Neuron (in vitro differentiated cells): ENCODE data around the gene HECTD1.

Experiments
- H2AFZ ChIP-seq: one replicate; pipeline ENCODE4 v1.6.1; 2013; ENCODE audit warnings: low read depth, mild to moderate bottlenecking, inconsistent platforms, low read length, moderate library complexity
- H3K27me3 ChIP-seq: one replicate; pipeline ENCODE4 v1.6.1; 2013; ENCODE audit warnings: low read length; ENCODE audit not compliant: insufficient read depth
- H3K36me3 ChIP-seq: one replicate; pipeline ENCODE4 v1.6.1; 2013; ENCODE audit warnings: low read length; ENCODE audit not compliant: insufficient read depth
- H3K4me1 ChIP-seq: one replicate; pipeline ENCODE4 v1.6.1; 2013; ENCODE audit warnings: low read length; ENCODE audit not compliant: insufficient read depth
- H3K4me3 ChIP-seq: 2 replicates; pipeline ENCODE4 v1.5.1; 2013; ENCODE audit warnings: mild to moderate bottlenecking, low read length, moderate library complexity
- H3K9me3 ChIP-seq: one replicate; pipeline ENCODE4 v1.6.1; 2013; ENCODE audit warnings: low read length

HECTD1 gene

GRCh38 chr14:31180299-31181051, 27.1 kb downstream of the HECTD1 start:
- no peak overlapping the region for H2AFZ ChIP-seq
- H3K9me3 ChIP-seq = no peaks in the 10 kb centered on the region
- no peak overlapping the region for H3K4me3 ChIP-seq
- H3K36me3 ChIP-seq = peaks cover 27% of the 10 kb centered on the region
- no peaks in the 10 kb centered on the region for H3K27me3 ChIP-seq
- H3K4me1 ChIP-seq = no peaks in the 10 kb centered on the region

- H3K36me3 ChIP-seq = peaks cover 73% of the 10 kb centered on the region
- H3K9me3 ChIP-seq = no peaks in the 10 kb centered on the region
- H3K27me3 ChIP-seq = no peaks in the 10 kb centered on the region
Observed at GRCh38 chr14:31174433-31174832, 33.2 kb downstream of the HECTD1 start.

GRCh38 chr14:31173120-31173837, 34.3 kb downstream of the HECTD1 start:
- no peak overlapping the region for H2AFZ ChIP-seq
- H3K4me1 ChIP-seq = no peaks in the 10 kb centered on the region
- H3K9me3 ChIP-seq = no peaks in the 10 kb centered on the region
- no peaks in the 10 kb centered on the region for H3K27me3 ChIP-seq
- H3K36me3 ChIP-seq = peaks cover 77% of the 10 kb centered on the region
- no peak overlapping the region for H3K4me3 ChIP-seq

More at GRCh38 chr14:31174433-31174832, 33.2 kb downstream of the HECTD1 start:
- no peaks in the 10 kb centered on the region for H3K4me1 ChIP-seq
- no peak overlapping the region for H3K4me3 ChIP-seq
- no peak overlapping the region for H2AFZ ChIP-seq

DNA sequence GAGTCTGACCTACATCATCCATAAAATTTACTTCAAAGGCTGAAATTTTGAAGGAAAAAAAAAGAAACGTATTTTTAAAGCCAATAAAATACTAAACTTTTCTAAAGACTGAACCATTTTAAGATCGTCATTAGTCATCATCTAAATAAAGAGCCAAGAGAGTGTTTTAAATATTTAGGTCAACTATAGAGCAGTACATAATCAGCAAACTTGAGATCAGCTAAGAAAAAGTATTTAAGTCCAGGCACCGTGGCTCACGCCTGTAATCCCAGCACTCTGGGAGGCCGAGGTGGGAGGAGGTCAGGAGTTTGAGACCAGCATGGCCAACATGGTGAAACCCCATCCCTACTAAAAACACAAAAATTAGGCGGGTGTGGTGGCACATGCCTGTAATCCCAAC, 35.5 kb downstream of the HECTD1 start:
- no peak overlapping the region for H3K4me3 ChIP-seq
- no peaks in the 10 kb centered on the region for H3K9me3 ChIP-seq
- no peak overlapping the region for H2AFZ ChIP-seq
- H3K36me3 ChIP-seq = peaks cover 77% of the 10 kb centered on the region
- no peaks in the 10 kb centered on the region for H3K4me1 ChIP-seq
- H3K27me3 ChIP-seq = no peaks in the 10 kb centered on the region

- Histone ChIP-seq H3K27me3 (no peaks in the 10 kb centered on the region), H2AFZ (no peak overlapping the region), H3K36me3 (peaks cover 81% of the 10 kb centered on the region)
Observed at GRCh38 chr14:31170411-31170810, 37.2 kb downstream of the HECTD1 start.

GRCh38 chr14:31169877-31170276, 37.7 kb downstream of the HECTD1 start:
- H3K36me3 ChIP-seq = peaks cover 82% of the 10 kb centered on the region
- no peak overlapping the region for H3K4me3 ChIP-seq

More at GRCh38 chr14:31170411-31170810, 37.2 kb downstream of the HECTD1 start:
- Histone ChIP-seq H3K4me1 (no peaks in the 10 kb centered on the region), H3K4me3 (no peak overlapping the region), H3K9me3 (no peaks in the 10 kb centered on the region)

DNA sequence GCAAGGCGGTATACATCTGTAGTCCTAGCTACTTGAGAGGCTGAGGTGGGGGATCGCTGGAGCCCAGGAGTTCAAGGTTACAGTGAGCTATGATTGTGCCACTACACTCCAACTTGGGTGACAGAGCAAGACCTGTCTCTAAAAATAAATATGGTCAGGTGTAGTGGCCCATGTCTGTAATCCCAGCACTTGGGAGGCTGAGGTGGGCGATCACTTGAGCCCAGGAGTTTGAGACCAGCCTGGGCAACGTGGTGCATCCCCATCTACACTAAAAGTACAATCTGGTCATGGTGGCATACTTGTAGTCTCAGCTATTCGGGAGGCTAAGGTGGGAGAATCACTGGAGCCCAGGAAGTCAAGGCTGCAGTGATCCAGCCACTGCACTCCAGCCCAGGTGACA, 40.6 kb downstream of the HECTD1 start:
- no peaks in the 10 kb centered on the region for H3K4me1 ChIP-seq
- no peak overlapping the region for H3K4me3 ChIP-seq
- H3K9me3 ChIP-seq = no peaks in the 10 kb centered on the region
- H3K36me3 ChIP-seq = peaks cover 82% of the 10 kb centered on the region
- no peak overlapping the region for H2AFZ ChIP-seq
- H3K27me3 ChIP-seq = no peaks in the 10 kb centered on the region

More at GRCh38 chr14:31169877-31170276, 37.7 kb downstream of the HECTD1 start:
- Histone ChIP-seq H3K9me3 (no peaks in the 10 kb centered on the region), H3K27me3 (no peaks in the 10 kb centered on the region), H3K4me1 (no peaks in the 10 kb centered on the region), H2AFZ (no peak overlapping the region)

DNA sequence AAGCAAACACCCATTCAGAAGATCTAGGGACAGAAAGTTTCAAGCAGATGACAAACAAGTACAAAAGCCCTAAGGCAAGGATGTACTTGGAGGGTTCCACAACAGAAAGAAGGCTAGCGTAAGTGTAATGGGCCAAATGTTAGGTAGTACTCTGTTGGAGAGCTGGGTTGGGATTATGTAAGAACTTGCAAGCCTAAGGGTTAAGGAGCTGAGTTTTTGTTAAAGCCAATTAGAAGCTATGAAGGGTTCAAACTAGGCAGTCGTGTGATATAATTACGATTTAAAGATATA, 41.4 kb downstream of the HECTD1 start:
- H3K4me1 ChIP-seq = no peaks in the 10 kb centered on the region
- no peaks in the 10 kb centered on the region for H3K9me3 ChIP-seq
- H3K27me3 ChIP-seq = no peaks in the 10 kb centered on the region
- peaks cover 82% of the 10 kb centered on the region for H3K36me3 ChIP-seq
- no peak overlapping the region for H3K4me3 ChIP-seq
- no peak overlapping the region for H2AFZ ChIP-seq

DNA sequence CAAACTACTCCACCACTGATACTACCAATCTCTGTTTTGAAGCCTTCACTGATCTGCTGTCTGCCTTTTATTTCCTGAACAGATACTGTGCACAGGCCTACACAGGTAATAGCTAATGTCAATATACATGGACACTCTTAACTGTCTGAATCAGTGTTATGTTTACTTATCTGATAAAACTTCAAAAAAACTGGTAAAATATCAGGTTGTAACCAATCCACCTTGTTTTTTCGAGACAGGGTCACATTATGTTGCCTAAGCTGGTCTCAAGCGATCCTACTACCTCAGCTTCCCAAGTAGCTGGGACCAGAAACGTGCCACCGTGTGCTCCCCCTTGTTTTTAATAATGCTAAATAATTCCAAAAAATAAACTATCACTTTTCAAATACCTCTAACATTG, 43.5 kb downstream of the HECTD1 start:
- Histone ChIP-seq H3K4me1 (no peaks in the 10 kb centered on the region), H3K36me3 (peaks cover 74% of the 10 kb centered on the region), H2AFZ (no peak overlapping the region), H3K9me3 (no peaks in the 10 kb centered on the region), H3K27me3 (no peaks in the 10 kb centered on the region), H3K4me3 (no peak overlapping the region)

GRCh38 chr14:31162910-31163649, 44.5 kb downstream of the HECTD1 start:
- H3K4me1 ChIP-seq = no peaks in the 10 kb centered on the region

DNA sequence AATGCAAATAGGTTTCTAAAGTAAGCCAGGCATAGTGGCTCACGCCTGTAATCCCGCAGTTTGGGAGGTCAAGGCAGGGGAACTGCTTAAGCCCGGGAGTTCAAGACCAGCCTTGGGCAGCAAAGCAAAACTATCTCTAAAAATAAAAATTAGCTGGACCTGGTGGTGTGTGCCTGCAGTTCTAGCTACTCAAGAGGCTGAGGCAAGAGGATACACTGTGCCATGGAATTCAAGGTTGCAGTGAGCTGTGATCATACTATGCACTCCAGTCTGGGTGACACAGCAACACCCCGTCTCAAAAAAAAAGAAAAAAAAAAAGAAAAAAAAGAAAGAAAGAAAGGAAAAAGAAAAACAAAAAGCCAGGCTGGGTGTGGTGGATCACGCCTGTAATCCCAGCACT, 46.3 kb downstream of the HECTD1 start:
- H3K4me3 ChIP-seq = no peak overlapping the region
- H2AFZ ChIP-seq = no peak overlapping the region
- H3K4me1 ChIP-seq = no peaks in the 10 kb centered on the region
- peaks cover 64% of the 10 kb centered on the region for H3K36me3 ChIP-seq
- H3K27me3 ChIP-seq = no peaks in the 10 kb centered on the region
- no peaks in the 10 kb centered on the region for H3K9me3 ChIP-seq

More at GRCh38 chr14:31162910-31163649, 44.5 kb downstream of the HECTD1 start:
- no peak overlapping the region for H2AFZ ChIP-seq
- peaks cover 69% of the 10 kb centered on the region for H3K36me3 ChIP-seq
- H3K9me3 ChIP-seq = no peaks in the 10 kb centered on the region
- H3K4me3 ChIP-seq = no peak overlapping the region
- no peaks in the 10 kb centered on the region for H3K27me3 ChIP-seq

DNA sequence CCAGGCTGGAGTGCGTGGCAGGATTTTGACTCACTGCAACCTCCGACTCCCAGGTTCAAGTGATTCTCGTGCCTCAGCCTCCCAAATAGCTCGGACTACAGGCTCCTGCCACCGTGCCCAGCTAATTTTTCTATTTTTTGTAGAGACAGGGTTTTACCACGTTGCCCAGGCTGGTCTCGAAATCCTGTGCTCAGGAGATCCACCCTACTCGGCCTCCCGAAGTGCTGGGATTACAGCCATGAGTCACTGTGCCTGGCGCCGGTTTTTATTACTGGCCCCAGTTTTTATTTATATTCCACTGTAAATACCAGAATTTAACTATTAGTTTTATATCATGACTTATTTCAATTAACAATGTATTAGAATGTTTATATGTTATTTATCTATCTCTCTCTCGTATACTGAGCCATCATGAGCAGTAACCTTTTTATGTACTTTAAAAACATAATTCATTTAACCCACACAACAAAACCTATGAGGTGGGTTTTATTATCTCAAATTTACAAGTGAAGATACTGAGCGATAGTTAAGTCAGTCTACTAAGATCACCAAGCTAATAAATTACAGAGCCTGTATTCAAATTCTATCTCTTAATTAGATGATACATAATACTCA, 47.8 kb downstream of the HECTD1 start:
- Histone ChIP-seq H2AFZ (no peak overlapping the region), H3K4me3 (no peak overlapping the region), H3K27me3 (no peaks in the 10 kb centered on the region), H3K36me3 (peaks cover 64% of the 10 kb centered on the region), H3K9me3 (no peaks in the 10 kb centered on the region), H3K4me1 (no peaks in the 10 kb centered on the region)

GRCh38 chr14:31154956-31155355, 52.6 kb downstream of the HECTD1 start:
- Histone ChIP-seq H3K9me3 (no peaks in the 10 kb centered on the region), H2AFZ (no peak overlapping the region), H3K27me3 (no peaks in the 10 kb centered on the region), H3K4me3 (no peak overlapping the region), H3K4me1 (no peaks in the 10 kb centered on the region), H3K36me3 (peaks cover 63% of the 10 kb centered on the region)
